Kidney epithelial cell (primary cell): ENCODE results near the gene MRPL40. TPM values are rescaled to one million over a fixed set of nuclear protein-coding genes. Genes with fewer than 3 reads are reported as not detected.

ENCODE experiments used
- DNase-seq: peaks from one replicate; pipeline ENCODE4 v3.0.0-alpha.2; 2010; ENCODE audit warnings: low read depth
- H3K27me3 ChIP-seq: 2 replicates; pipeline ENCODE4 v1.6.0; 2011; ENCODE audit warnings: low read length; ENCODE audit not compliant: control insufficient read depth, insufficient read depth
- H3K36me3 ChIP-seq: 2 replicates; pipeline ENCODE4 v1.5.1; 2011; ENCODE audit warnings: low read length; ENCODE audit not compliant: control insufficient read depth, insufficient read depth
- H3K4me3 ChIP-seq: 2 replicates; pipeline ENCODE4 v1.5.1; 2011; ENCODE audit warnings: low read depth, mild to moderate bottlenecking, control low read depth, low read length
- total RNA-seq: library from RNA; depleted of rRNA; stranded (reverse); fragments of >200 nt; gene quantifications from 2 replicates; pipeline ENCODE4 v1.2.3, GENCODE V29; 2015
- TF ChIP-seq, protein P1 (sequence below): IDR thresholded peaks from 2 replicates; pipeline ENCODE4 v1.5.1; 2011; ENCODE audit warnings: mild to moderate bottlenecking, moderate library complexity, low read length, control low read depth, inconsistent platforms; ENCODE audit not compliant: insufficient read depth, poor library complexity, severe bottlenecking

MRPL40 gene
- total RNA-seq, 1 donor from 2014 or later: 47.2 TPM

DNA sequence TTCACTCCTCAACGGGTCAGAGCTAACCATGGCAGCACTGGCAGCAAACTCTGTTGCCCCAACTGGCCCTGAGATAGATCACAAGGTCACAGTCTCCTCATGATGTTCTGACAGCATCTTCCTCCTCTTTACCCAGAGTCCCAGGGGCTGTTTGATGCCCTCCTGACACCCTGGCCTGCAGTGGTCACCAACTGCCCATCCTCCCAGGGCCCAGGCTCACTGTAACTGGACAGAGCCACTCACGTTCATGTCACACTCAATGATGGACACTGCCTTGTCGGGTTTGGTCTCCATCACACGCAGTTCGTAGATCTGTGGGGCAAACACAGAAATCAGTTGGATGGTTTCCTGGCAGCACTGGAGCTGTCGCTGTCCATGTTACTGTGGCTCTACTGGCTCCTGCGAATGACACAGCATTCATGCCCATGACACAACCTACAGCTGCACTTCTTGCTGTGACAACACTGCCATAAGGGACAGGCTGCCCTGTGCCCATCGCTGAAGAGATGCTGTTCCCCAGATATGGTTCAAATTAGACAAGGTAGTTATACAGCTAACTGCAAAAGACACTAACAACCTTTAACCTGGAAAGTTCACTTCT is 25.6 kb downstream of the MRPL40 start:
- no peaks in the 10 kb centered on the region for H3K27me3 ChIP-seq
- peaks cover 3% of the 10 kb centered on the region for H3K36me3 ChIP-seq
- no peak for DNase-seq
- no peak overlapping the region for H3K4me3 ChIP-seq
- TF ChIP-seq, protein P1, sequence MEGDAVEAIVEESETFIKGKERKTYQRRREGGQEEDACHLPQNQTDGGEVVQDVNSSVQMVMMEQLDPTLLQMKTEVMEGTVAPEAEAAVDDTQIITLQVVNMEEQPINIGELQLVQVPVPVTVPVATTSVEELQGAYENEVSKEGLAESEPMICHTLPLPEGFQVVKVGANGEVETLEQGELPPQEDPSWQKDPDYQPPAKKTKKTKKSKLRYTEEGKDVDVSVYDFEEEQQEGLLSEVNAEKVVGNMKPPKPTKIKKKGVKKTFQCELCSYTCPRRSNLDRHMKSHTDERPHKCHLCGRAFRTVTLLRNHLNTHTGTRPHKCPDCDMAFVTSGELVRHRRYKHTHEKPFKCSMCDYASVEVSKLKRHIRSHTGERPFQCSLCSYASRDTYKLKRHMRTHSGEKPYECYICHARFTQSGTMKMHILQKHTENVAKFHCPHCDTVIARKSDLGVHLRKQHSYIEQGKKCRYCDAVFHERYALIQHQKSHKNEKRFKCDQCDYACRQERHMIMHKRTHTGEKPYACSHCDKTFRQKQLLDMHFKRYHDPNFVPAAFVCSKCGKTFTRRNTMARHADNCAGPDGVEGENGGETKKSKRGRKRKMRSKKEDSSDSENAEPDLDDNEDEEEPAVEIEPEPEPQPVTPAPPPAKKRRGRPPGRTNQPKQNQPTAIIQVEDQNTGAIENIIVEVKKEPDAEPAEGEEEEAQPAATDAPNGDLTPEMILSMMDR: no peak

DNA sequence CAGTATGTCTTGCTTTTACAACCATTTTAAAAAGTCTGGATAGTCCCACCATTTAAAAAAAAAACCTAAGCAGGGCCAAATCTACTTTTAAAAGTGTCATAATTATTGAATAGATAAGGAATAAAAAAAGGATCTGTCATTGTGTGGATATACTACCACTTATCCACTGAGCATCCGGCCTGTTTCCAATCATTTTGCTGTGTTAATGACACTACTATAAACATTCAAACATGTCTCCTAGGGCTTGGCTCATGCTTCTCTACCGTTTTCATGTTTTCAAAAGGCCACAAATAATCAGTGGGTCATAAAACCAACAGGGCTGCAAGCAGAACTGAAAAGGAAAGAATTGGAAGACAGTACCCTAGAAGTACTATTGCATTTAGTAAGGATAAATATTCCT is 27.7 kb downstream of the MRPL40 start:
- TF ChIP-seq, protein P1: no peak
- Histone ChIP-seq H3K4me3 (no peak overlapping the region), H3K27me3 (no peaks in the 10 kb centered on the region), H3K36me3 (peaks cover 2% of the 10 kb centered on the region)
- DNase-seq: no peak

DNA sequence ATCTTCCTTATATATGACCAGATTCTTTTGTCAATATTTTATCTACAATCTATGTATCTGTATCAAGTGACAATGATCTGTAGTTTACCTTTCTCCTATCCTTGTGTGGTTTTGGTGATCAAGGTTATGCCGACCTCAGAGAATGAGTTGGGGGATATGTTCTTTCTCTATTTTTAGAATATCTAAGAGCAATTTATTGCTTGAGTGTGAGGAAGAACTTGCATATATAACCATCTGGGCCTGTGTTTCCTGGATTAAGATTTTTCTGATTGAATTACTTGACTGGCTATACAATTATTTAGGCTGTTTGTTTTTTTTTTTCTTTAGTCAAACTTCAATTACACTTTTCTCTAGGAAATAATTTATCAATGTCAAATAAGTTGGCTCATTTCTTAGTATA is 29.2 kb downstream of the MRPL40 start:
- no peak overlapping the region for H3K4me3 ChIP-seq
- H3K36me3 ChIP-seq: peaks cover 2% of the 10 kb centered on the region
- no peaks in the 10 kb centered on the region for H3K27me3 ChIP-seq
- no peak for DNase-seq
- TF ChIP-seq, protein P1: no peak

DNA sequence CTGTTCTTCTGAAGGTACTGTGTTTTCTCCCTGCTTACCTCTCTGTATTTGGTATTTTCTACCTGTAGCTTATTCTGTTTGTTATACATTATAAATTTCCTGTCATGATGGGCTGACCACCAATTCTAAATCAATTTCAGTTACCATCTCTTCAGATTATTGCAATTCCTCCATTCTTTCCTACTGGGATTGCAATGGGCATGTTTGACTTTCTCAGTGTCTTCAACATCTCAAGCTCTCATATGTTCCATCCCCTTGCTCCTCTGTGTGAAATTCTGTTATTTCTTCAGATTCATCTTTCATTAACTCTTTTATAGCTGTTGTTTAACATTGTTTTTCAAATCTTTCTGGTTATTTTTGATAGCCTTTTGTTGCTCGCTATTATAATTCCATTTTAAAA is 30.7 kb downstream of the MRPL40 start:
- H3K36me3 ChIP-seq: peaks cover 5% of the 10 kb centered on the region
- TF ChIP-seq, protein P1: no peak
- H3K27me3 ChIP-seq: no peaks in the 10 kb centered on the region
- DNase-seq: no peak
- H3K4me3 ChIP-seq: no peak overlapping the region

DNA sequence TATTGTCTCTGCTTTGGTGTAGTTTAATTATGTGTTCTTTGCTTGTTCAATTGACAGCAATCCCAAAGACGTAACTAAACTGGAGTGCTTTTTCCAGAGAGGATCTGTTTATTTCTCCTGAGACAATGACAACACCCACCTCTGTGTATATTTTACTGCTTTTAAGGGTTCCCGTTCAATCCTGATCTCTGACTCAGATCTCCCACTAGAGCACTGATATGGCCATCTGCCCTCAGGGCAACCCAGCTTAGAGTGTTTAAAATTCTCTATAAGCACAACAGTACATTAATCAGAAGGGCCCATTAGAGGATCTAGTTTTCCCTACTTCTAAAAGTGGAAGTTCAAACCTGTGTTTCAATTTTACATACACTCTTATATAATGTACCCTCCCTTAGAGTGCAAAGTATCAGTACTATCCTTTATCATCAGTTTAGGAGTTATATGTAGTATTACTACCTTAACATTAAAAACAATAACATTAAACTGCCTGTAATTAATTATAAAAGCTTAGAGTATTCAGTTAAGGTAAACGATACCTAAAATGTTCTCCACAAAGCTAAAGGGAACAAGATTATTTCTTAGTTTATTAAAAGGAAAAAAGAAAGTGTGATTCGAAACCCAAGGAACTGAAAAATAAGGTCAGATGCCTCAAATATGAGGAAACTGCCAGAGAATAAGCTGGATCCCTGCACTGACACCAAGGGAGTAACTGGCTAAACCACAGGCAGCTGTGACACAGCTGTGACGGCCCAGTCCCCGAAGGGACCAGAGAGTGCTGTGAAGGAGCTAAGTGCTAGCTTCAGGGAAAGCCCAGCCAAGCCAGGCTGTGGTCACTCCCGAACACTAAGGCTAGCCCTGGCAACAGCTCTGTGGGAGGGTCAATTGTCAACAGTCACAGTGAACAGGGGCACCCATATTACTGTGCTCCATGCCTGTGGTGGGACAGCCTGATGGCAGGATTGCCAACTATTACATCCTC is 31.4 kb downstream of the MRPL40 start:
- no peak overlapping the region for H3K4me3 ChIP-seq
- no peak for DNase-seq
- peaks cover 5% of the 10 kb centered on the region for H3K36me3 ChIP-seq
- TF ChIP-seq, protein P1: no peak
- H3K27me3 ChIP-seq: no peaks in the 10 kb centered on the region

DNA sequence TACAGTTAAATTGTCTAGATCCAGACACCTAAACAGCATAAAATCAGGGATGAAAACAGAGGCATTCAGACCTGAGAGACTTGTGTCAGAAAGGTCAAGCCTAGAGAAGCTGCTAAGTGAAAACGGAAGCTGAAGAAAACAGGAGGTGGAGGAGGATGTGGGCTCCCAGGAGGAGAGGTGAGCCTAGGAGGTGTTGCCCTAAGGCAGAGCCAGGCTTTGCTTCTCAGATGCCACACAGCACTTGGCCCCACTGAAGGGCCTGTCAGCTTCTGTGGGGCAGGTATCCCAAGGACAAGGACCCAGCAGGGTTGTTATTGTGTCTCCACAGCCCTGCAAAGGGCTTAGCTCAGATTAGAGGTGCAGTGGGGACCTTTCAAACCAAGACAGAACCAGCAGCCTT is 32.2 kb downstream of the MRPL40 start:
- no peak for DNase-seq
- peaks cover 7% of the 10 kb centered on the region for H3K36me3 ChIP-seq
- no peaks in the 10 kb centered on the region for H3K27me3 ChIP-seq
- no peak overlapping the region for H3K4me3 ChIP-seq
- TF ChIP-seq, protein P1: no peak
